ENCODE data around the gene BFSP2. TPM values are rescaled to one million over a fixed set of nuclear protein-coding genes. Genes with fewer than 3 reads are reported as not detected.
"Not testable (repeated sequence)": the region's sequence is repeated elsewhere in the genome, so short reads cannot be mapped to it uniquely, and the experiment has no call there.

The BFSP2 gene
- polyA plus RNA-seq, 4 donors = 0.69 TPM; not detected in 3

DNA sequence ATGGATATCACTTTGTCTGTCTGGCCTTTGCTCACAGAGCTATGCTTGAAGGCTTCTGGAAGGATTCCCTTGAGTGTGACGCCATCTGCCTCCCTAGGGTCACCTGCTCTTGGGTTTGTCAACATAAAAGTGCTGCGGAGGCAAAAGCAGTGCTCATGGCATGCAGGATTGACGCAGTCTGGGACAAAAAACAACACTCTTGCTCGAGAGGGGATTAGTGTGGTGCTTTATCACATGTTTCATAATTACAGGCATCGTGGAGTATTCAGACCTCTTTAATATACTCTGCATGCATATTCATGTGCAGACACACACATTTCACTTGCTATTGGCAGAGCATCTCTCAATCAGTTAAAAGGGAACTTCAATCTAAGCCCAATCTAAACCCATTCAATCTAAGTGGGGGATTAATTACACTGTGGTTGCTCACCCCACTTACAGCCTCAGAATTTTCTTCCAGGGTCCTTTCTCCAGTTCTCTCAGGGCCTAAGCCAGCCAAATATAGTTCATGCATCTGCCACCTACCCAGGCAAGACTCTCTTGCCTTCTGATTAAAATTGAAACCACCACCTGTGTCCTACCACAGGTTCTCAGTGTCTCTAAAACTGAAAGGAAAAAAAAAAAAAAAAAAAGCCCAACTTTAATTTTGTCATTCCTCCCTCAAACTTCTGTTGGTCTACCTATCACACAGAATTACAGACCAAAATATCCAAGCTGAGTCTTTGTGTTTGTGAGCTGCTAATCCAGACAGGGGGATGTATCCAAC, 75.6 kb downstream of the BFSP2 start:
- DNase-seq (ENCODE audit: low read depth in 4 of 4, low spot score in 3 of 4) = no peak

DNA sequence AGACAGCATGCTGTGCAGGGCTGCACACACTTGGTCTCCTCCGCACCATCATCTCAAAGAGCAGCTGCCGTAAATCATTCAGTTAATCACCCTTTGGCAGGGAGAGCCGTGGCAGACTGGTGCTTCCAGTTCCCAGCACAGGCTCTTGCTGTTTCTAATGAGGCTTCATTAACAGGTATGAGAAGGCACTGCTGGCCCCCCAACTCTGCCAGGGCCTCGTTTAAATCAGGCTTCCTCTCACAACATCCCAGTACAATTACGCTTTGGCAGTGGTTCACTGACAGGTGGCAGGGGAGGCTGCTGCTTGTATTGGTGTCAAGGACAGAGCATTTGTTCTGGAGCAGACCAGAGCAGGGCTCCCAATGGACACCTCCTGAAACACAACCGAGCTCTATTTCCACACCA, 77.1 kb downstream of the BFSP2 start:
- DNase-seq (ENCODE audit: low read depth in 4 of 4, low spot score in 3 of 4) = no peak

DNA sequence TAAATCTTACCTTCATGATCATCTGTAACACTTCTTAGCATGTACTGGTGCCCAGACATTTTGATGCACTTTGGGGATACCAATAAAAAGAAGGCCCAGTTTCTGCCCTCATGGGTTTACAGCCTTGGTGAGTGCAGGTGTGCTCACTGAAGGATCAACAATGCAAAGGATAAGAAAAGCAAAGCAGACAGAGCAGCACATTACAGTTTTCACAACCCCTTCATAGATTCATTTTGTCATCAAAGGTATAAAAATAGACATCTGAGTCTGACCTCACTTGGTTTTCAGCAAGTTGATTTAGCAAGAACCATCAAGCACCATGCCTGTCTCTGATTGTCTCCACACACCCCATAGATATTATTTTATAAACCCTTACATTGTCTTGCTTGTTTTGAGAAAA, 77.6 kb downstream of the BFSP2 start:
- DNase-seq (ENCODE audit: low read depth in 4 of 4, low spot score in 3 of 4) = no peak

DNA sequence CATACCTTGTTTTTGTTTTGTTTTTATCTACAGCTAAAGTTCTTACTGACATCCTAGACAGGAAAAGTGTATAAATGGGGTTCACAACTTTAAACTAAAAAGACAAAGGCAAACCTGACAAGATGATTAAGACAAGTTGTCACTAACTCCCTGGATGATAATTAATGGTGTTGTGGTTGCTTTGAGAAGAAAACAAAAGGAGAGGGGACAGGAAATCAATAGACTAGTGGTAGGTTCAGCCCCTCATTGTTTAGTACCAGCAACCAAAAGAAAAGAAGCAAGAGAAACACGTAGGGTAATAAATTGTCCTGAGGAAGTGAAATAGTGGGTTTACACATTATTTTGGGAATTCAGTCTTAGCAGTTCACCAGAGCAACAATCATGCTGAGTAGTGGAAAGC, 78.8 kb downstream of the BFSP2 start:
- no peak for DNase-seq (ENCODE audit: low read depth in 4 of 4, low spot score in 3 of 4)

DNA sequence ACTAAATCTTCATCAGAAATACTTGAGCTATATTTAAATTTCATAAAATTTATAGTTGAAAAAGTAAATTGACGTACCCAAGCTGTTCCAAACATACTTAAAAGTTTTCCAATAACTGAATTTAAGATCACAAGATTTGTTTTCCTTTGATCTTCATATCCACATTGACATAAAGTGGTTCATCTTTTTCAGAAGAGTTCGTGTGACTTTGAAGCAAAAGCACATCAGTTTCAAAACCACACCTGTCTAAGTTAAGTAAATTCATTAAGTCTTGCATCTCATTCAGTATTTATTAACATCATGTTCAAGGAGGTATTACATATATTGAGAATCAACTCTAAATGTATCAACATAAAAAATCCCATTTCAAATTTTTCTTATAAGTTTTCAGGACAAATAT, 79.5 kb downstream of the BFSP2 start:
- DNase-seq (ENCODE audit: low read depth in 4 of 4, low spot score in 3 of 4) = no peak

DNA sequence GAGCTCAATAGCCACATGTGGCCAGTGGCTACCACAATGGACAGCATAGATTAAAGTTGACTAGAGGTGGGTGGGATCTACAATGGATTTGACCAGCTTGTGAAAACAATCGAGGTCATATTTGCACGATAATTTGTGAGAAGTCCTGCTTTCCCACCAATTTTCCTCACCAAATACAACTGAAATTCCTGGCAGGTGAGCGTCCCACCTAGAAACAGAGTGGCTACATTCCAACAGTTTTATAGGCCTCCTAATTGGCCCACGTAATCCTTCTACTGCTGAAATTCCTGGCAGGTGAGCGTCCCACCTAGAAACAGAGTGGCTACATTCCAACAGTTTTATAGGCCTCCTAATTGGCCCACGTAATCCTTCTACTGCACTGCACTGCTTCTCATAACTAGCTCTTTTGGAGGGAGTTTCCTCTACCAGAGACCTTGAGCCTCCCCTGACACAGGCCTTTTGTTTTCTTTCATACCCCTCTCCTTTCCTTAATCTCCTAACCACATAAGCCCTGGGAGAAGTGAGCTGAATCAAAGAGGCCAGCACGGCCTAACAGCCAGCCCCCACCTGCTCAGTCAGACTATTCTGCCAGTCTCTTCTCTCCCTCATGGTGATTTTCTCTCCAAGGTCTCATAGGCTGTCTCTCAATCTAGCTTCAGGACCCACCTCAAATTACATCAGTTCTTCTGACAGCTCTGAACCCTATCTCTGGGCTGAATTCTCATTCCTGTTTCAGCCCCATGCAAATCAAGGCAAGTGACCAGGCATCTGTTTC, 80.2 kb downstream of the BFSP2 start:
- DNase-seq (ENCODE audit: low read depth in 4 of 4, low spot score in 3 of 4) = no peak

DNA sequence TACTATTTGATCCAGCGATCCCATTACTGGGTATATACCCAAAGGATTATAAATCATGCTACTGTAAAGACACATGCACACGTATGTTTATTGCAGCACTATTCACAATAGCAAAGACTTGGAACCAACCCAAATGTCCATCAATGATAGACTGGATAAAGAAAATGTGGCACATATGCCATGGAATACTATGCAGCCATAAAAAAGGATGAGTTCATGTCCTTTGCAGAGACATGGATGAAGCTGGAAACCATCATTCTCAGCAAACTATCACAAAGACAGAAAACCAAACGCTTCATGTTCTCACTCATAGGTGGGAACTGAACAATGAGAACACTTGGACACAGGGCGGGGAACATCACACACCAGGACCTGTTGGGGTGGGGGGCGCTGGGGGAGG, 82.6 kb downstream of the BFSP2 start:
- not testable (repeated sequence) for DNase-seq (ENCODE audit: low read depth in 4 of 4, low spot score in 3 of 4)

DNA sequence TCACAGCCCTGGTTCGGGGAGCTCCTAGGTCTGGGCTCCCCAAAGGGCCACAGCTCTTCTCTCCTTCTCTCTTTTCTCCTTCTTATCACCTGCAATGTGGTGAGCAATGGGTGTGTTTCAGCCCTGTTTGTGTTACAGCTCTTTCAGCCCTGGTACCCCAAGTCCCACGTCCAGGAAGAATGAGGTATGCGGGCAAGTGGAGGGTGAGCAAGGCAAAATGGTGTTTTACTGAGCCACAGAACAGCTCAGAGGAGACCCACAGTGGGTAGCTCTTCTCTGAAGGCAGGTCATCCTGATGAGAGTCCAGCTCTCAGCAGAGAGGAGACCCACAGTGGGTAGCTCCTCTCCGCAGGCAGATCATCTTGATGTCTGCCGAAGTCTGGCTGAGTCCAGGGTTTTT, 86.8 kb downstream of the BFSP2 start:
- DNase-seq (ENCODE audit: low read depth in 4 of 4, low spot score in 3 of 4) = no peak

DNA sequence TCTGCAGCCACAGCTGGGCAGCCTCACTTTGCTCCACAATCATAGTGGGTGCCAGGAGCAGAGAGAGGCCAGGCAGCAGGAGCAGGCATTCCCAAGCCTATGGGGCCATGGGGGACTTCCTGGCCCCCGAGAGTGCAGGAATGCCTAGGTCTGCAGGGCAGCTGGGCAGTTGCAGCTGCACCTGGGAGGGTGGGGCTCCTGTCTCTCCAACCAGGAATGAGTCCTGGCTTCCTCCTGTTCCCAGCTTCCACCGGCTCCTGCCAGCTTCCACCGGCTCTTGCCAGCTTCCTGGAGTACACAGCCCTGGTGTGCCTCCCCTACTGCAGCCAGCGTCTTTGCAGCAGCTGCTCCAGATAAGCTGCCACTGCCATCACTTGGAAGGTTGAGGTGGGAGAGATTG, 87.3 kb downstream of the BFSP2 start:
- no peak for DNase-seq (ENCODE audit: low read depth in 4 of 4, low spot score in 3 of 4)

DNA sequence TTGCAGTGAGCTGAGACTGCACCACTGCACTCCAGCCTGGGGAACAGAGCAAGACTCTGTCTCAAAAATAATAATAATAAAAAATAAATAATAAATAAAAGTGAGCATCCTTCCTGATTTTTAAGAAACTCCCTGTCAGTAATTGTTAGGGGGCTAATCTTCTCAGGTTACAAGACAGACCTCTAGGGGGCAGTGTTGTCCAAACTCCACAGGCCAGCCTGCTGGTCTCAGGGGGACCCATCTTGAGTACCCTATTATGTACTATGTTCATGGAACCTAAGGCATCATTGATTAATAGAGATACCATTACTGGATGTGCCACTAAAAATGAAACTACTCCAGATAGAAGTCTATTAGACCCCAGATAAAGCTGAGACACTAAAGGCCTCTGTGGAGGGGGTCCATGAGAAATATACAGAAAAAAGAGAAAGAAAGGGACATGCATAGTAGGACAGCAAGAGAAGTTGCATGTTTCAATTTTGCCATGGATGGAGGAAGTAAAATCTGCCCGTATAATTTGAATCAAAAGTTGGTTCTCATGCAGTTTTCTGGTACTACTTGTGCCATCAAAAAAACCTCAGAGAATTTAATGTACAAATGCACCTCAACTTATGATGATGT, 88.2 kb downstream of the BFSP2 start:
- no peak for DNase-seq (ENCODE audit: low read depth in 4 of 4, low spot score in 3 of 4)

DNA sequence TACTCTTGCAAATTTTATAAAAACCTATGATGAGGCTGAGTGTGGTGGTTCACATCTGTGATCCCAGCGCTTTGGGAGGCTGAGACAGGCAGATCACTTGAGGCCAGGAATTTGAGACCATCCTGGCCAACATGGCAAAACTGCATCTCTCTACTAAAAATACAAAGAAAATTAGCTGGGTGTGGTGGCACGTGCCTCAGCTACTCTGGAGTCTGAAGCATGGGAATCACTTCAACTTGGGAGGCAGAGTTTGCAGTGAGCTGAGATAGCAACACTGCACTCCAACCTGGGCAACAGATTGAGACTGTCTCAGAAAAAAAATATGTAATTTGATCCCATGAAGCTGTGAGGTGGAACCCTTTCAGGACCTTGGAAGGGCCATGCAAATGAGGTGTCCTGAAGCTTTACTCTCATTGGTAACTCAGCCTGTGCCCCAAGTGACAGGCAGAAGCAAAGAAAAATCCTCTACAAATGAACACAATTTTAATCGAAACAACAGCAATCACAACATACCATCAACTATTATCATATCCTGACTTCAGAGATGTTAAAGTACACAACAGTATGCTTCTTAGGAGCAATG, 89.0 kb downstream of the BFSP2 start:
- DNase-seq (ENCODE audit: low read depth in 4 of 4, low spot score in 3 of 4) = no peak

DNA sequence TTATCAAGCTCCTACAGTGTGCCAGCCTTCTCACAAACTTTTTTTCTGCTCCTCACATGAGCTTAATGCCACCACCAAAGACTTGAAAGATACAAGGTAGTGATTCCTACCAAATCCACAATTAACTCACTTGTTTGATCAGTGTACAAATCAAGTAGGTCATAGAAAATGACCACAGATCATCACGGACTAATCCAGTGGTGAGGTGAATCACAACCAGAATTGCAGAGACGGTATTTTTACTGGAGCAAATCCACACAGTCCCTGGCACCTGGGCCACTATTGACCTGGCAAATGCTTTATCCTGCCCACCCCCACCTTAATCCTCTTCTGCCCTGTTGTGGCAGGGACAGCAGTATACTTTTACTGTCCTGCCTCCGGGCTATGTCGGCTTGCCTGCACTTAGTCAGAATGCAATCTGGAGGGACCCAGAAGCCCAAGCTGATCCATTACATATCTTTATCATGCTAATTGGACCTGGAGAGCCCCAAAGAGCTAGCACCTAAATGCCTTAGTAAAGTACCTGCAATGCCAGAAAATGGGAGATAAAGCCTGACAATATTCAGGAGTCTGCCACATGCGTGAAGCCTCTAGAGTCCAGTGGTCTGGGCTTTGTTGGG, 89.7 kb downstream of the BFSP2 start:
- DNase-seq (ENCODE audit: low read depth in 4 of 4, low spot score in 3 of 4) = no peak

DNA sequence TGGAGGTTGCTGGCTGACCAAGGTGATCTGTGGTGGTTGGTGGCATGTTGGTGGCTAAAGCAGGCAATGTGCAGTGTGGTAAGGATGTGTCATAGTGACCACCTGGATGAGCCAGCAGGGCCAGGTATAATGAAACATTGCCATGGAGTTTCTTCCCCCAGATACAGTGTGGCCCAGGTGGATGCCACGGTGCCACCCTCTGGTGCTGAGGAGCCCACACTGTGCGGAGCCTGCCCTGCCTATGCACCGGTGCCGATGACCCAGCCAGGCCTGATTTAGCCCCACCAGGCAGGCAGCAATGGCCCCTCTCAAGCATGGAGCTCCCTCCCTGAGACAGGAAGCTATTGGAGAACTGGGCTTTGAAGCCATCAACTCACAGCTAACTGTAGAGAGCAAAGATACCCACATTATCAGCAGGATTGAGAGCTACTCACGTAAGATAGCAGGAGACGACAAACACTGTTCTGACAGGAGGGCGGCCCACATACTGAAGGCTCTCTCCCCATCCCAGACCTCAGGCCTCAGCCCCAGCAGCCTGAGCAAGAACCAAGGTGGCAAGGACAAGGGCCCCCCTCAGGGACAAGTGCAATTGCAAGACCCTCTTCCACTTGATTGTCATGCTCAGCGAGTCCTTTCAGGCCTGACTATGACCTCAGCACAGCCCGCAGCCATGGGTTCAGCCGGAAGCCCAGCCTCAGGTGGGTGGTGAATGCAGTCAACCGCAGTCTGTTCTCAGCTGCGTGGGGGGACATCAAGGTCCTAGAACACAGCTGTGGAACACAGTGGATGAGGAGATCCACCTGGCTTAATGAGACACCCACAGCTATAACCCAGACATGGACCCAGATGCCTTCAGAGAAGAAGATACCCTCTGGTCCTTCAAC, 90.9 kb downstream of the BFSP2 start:
- no peak for DNase-seq (ENCODE audit: low read depth in 4 of 4, low spot score in 3 of 4)

DNA sequence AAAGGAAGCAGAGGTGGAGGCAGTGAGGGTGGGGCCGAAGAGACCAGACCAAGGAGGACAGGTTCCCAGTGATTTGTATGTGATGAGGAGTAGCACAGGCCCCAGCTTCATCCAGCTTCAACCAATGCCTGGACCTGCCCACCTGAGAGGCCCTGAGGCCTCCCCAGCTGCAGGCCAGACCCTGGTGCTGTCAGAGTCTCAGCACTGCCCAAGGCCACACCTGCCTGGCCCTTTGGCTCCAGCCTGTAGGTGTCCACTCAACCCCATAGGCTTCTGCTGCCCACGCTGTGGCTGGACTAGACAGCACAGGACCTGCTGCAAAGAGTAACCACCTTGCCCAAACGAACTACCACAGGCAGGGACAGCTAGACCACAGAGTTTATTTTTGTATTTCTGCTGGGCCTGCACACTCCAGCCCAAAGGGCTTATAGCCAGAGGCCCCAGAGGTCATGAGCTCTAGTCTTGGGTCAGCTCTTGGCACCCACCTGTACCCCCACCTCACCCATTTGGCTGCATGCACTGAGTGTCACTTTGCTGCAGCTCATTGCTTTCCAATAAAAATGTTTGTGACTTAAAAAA, 91.7 kb downstream of the BFSP2 start:
- no peak for DNase-seq (ENCODE audit: low read depth in 4 of 4, low spot score in 3 of 4)

DNA sequence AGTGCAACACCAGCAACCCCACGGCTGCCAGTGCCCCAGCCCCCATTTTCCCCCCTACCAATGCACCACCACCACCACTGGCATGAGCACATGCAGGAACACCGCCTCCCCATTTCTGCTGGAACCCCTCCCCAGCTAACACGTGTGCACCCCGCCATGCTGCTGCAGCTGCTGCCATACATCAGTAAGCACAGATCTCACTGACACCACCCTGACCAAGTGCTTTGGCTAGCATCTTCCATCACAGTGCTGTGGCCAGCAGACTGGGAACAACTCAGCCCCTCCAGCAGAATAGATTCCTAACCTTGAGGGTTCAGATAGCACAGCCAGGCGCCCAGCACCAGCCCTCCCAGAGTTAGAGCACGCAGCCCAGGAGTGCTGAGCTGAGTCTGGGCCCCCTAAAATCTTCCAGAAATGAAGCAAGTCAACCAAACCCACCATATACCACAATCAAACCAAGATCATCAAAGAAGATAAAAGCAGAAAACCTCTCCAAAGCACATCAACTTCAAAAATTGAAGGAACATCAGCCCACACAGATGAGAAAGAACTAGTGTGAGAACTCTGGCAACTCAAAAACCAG, 92.4 kb downstream of the BFSP2 start:
- no peak for DNase-seq (ENCODE audit: low read depth in 4 of 4, low spot score in 3 of 4)

DNA sequence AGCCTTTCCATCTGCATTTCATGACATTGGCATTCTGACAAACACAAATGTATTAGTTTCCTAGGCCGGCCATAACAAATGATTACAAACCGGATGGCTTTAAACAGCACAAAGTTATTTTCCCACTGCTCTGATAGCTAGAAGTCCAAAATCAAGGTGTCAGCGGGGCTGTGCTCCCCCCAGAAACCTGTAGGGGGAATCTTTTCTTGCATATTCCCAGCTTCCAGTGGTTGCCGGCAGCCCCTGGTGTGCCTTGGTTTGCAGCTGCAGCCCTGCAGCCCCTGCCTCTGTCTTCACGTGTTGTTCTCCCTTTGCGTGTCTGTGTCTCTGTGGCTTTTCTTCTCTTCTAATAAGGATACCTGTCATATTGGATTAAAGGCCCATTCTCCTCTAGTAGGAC, 94.6 kb downstream of the BFSP2 start:
- no peak for DNase-seq (ENCODE audit: low read depth in 4 of 4, low spot score in 3 of 4)

DNA sequence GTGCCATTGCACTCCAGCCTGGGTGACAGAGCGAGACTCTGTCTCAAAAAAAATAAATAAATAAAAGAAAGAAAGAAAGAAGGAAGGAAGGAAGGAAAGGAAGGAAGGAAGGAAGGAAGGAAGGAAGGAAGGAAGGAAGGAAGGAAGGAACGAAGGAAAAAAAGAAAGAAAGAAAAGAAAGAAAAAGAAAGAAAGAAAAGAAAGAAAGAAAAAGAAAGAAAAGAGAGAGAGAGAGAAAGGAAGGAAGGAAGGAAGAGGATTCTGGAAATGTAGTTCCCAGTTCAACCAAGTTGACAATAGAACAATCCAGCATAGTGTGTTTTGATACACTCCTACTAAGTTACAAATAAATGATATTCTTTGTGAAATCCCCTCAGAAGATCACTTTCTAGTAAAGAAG, 102.7 kb downstream of the BFSP2 start:
- not testable (repeated sequence) for DNase-seq (ENCODE audit: low read depth in 4 of 4, low spot score in 3 of 4)

DNA sequence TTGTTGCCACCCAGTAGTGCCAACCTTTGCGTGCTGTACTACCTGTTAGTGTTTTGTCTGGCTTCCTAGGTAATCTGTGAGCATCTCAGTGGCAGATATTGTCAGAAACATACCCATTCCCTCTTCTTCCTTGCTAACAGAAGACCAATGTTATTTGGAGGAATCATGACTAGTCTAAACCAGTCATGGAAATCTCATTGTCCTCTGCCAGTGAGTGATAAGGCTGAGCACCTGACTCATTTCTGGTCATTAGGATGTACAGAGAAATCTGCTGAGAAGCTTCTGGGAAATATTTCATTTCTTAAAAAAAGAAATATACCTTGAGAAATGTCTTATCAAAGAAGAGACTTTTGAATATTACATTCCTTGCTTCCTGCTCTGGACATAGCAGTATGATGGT, 103.6 kb downstream of the BFSP2 start:
- no peak for DNase-seq (ENCODE audit: low read depth in 4 of 4, low spot score in 3 of 4)

DNA sequence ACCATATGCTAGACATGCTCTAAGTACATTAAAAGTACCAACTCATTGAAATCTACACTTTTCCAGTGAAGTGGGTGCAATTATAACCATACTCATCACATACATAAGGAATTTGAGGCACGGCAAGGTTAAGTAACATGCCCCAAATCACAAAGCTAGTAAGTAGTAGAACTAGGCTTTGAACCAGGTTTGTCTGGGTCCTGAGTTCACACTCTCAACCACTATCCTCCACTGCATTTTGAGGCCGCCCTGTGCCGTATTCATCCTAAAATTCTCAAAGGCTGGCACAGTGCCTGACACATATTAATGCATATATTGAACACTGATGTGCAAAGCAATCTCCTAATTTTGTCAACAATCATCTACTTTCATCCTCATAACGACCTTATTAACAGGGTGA, 104.9 kb downstream of the BFSP2 start:
- DNase-seq (ENCODE audit: low read depth in 4 of 4, low spot score in 3 of 4) = no peak
